CD14-positive monocyte (primary cell): ENCODE measurements around the gene CHST6. TPM values are rescaled to one million over a fixed set of nuclear protein-coding genes. Genes with fewer than 3 reads are reported as not detected.

Experiments used
- DNase-seq, 3 donors: peaks; one replicate each; pipeline ENCODE4 v3.0.0-alpha.2; 2011 to 2022
- H2AFZ ChIP-seq: 2 replicates; pipeline ENCODE4 v1.6.0; 2012; ENCODE audit warnings: mild to moderate bottlenecking, low read depth, low read length, inconsistent platforms; ENCODE audit not compliant: insufficient read depth, poor library complexity, severe bottlenecking
- H3K27ac ChIP-seq, 2 donors: 1 replicate in 1 of 2; 2 replicates in 1 of 2; pipeline ENCODE4 v1.5.1; 2012 to 2013; ENCODE audit warnings: low read length in 2 of 2, control low read depth in 1 of 2, inconsistent platforms in 1 of 2, low read depth in 1 of 2, mild to moderate bottlenecking in 1 of 2
- H3K27me3 ChIP-seq, 2 donors: one replicate each; pipeline versions ENCODE4 v1.6.0 to v1.6.1; 2011 to 2013; ENCODE audit warnings: low read length in 2 of 2; ENCODE audit not compliant: control insufficient read depth in 2 of 2, insufficient read depth in 2 of 2
- H3K36me3 ChIP-seq, 2 donors: replicated peaks in 1 of 2; 1 replicate in 1 of 2; 2 replicates in 1 of 2; pipeline versions ENCODE4 v1.5.1 to v1.6.1; 2012 to 2013; ENCODE audit warnings: low read length in 2 of 2, control low read depth in 1 of 2, inconsistent platforms in 1 of 2, mild to moderate bottlenecking in 1 of 2; ENCODE audit not compliant: insufficient read depth in 2 of 2, control insufficient read depth in 1 of 2
- H3K4me1 ChIP-seq, 2 donors: 1 replicate in 1 of 2; 2 replicates in 1 of 2; pipeline versions ENCODE4 v1.5.1 to v1.6.1; 2012 to 2013; ENCODE audit warnings: low read length in 2 of 2, control low read depth in 1 of 2, inconsistent platforms in 1 of 2, mild to moderate bottlenecking in 1 of 2, moderate library complexity in 1 of 2; ENCODE audit not compliant: insufficient read depth in 2 of 2, control insufficient read depth in 1 of 2
- H3K4me2 ChIP-seq: replicated peaks from 2 replicates; pipeline ENCODE3; 2012; ENCODE audit warnings: low read length, moderate library complexity, mild to moderate bottlenecking; ENCODE audit not compliant: poor library complexity, severe bottlenecking; ENCODE audit errors: extremely low read depth
- H3K4me3 ChIP-seq, 3 experiments: fragments of 200-600 bp in 1 of 3; sonication (generic) in 1 of 3; replicated peaks in 1 of 3; 1 replicate in 2 of 3; 2 replicates in 1 of 3; pipeline ENCODE4 v1.5.1; 2011 to 2013; ENCODE audit warnings: low read length in 3 of 3, mild to moderate bottlenecking in 3 of 3, control low read depth in 2 of 3, low read depth in 2 of 3, inconsistent platforms in 1 of 3, moderate library complexity in 1 of 3
- H3K79me2 ChIP-seq: 2 replicates; pipeline ENCODE4 v1.6.0; 2012; ENCODE audit warnings: mild to moderate bottlenecking, control low read depth, inconsistent platforms, low read length, moderate library complexity; ENCODE audit not compliant: insufficient read depth
- H3K9ac ChIP-seq: 2 replicates; pipeline ENCODE4 v1.6.0; 2017; ENCODE audit warnings: low read length, mild to moderate bottlenecking; ENCODE audit not compliant: insufficient read depth, poor library complexity, severe bottlenecking
- H3K9me3 ChIP-seq, 2 donors: replicated peaks in 1 of 2; 1 replicate in 1 of 2; 2 replicates in 1 of 2; pipeline versions ENCODE4 v1.5.1 to v1.6.1; 2012 to 2013; ENCODE audit warnings: low read length in 2 of 2, control low read depth in 1 of 2; ENCODE audit not compliant: control insufficient read depth in 1 of 2, insufficient read depth in 1 of 2
- H4K20me1 ChIP-seq: 2 replicates; pipeline ENCODE4 v1.6.0; 2012; ENCODE audit warnings: mild to moderate bottlenecking, low read length, control low read depth, moderate library complexity; ENCODE audit not compliant: insufficient read depth
- H3K27ac Mint-ChIP-seq, 7 donors: one replicate each; pipeline ENCODE4 v1.8.0; 2020; ENCODE audit warnings: mild to moderate bottlenecking in 7 of 7, mixed read lengths in 7 of 7, moderate library complexity in 6 of 7, inconsistent platforms in 2 of 7
- H3K27me3 Mint-ChIP-seq, 3 donors: one replicate each; pipeline ENCODE4 v1.8.0; 2021 to 2022; ENCODE audit warnings: low read depth in 3 of 3, mild to moderate bottlenecking in 3 of 3, mixed read lengths in 3 of 3, moderate library complexity in 3 of 3, inconsistent platforms in 1 of 3
- H3K36me3 Mint-ChIP-seq, 2 donors: one replicate each; pipeline ENCODE4 v1.8.0; 2020; ENCODE audit warnings: mixed read lengths in 2 of 2, inconsistent platforms in 1 of 2, mild to moderate bottlenecking in 1 of 2
- H3K4me1 Mint-ChIP-seq: one replicate; pipeline ENCODE4 v1.8.0; 2020; ENCODE audit warnings: mild to moderate bottlenecking, mixed read lengths
- H3K4me3 Mint-ChIP-seq, 2 donors: one replicate each; pipeline ENCODE4 v1.8.0; 2020; ENCODE audit warnings: mild to moderate bottlenecking in 2 of 2, mixed read lengths in 2 of 2, moderate library complexity in 1 of 2
- H3K9me3 Mint-ChIP-seq, 7 donors: one replicate each; pipeline ENCODE4 v1.8.0; 2020 to 2022; ENCODE audit warnings: mixed read lengths in 7 of 7, mild to moderate bottlenecking in 6 of 7, moderate library complexity in 6 of 7, inconsistent platforms in 2 of 7
- WGBS: methylation state at CpG from one replicate; pipeline ENCODE4 v1.1.5; 2013; ENCODE audit warnings: missing lambda C conversion rate; ENCODE audit not compliant: insufficient coverage; 5-methylcytosine and 5-hydroxymethylcytosine counted together
- intact Hi-C, 2 donors: fragments of 100-400 bp; cut with micrococcal nuclease; formaldehyde crosslinking; loops; one replicate each; pipeline versions ENCODE4 v1.15.0 to v1.15.1; 2023
- polyA plus RNA-seq, 3 donors: library from polyadenylated mRNA; depleted of rRNA in 1 of 3; unstranded in 2 of 3; stranded (reverse) in 1 of 3; fragments of 300-500 nt in 2 of 3; fragments of >200 nt in 1 of 3; fragmentation: Illumina TruSeq in 2 of 3; gene quantifications; 1 replicate in 2 of 3; 2 replicates in 1 of 3; pipeline ENCODE4 v1.2.3, GENCODE V29; 2012 to 2021
- TF ChIP-seq, protein P1 (sequence below): fragments of 200-600 bp; IDR thresholded peaks from one replicate; pipeline ENCODE4 v1.8.0; 2022; ENCODE audit warnings: antibody characterized with exemption, mild to moderate bottlenecking

Gene CHST6
- polyA plus RNA-seq, 3 donors = 0.03 TPM; not detected in 2

DNA sequence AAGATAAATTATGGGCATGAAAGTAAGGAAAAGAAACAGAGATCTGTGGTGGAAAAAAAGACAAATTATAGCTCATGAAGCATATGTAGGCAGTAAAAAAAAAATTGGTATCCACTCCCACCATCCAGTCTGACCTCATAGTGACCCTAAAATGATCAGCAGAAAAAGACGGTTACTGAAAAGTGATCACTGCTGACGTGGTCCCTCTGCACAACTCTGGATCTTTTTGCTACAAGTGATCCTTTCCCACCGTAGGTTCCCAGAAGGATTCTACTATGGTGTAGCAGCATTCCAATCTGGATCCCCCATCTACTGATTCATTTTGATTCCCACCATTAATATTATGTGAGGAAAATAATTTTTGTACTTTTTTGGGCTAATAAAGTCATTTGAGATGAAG, 10.9 kb upstream of the CHST6 start:
- H3K9me3 Mint-ChIP-seq = no peaks in the 10 kb centered on the region
- Histone ChIP-seq H3K36me3 (no peaks in the 10 kb centered on the region), H3K9ac (no peak overlapping the region), H3K4me1 (peaks cover 18 to 20% of the 10 kb centered on the region in 2 donors), H3K27me3 (peaks cover 0 to 3% of the 10 kb centered on the region in 2 donors), H4K20me1 (no peaks in the 10 kb centered on the region), H2AFZ (no peak overlapping the region), H3K4me3 (peak overlapping the region in 1 of 3 experiments; percentile 44), H3K79me2 (no peaks in the 10 kb centered on the region), H3K27ac (peak overlapping the region in 1 of 2 donors; percentile 69), H3K4me2 (peak overlapping the region; percentile 38), H3K9me3 (no peaks in the 10 kb centered on the region)
- H3K4me3 Mint-ChIP-seq = no peak overlapping the region
- DNase-seq = no peak
- peaks cover 0 to 9% (median 6%) of the 10 kb centered on the region in 3 donors for H3K27me3 Mint-ChIP-seq
- intact Hi-C loops = no loop called here
- TF ChIP-seq, protein P1, sequence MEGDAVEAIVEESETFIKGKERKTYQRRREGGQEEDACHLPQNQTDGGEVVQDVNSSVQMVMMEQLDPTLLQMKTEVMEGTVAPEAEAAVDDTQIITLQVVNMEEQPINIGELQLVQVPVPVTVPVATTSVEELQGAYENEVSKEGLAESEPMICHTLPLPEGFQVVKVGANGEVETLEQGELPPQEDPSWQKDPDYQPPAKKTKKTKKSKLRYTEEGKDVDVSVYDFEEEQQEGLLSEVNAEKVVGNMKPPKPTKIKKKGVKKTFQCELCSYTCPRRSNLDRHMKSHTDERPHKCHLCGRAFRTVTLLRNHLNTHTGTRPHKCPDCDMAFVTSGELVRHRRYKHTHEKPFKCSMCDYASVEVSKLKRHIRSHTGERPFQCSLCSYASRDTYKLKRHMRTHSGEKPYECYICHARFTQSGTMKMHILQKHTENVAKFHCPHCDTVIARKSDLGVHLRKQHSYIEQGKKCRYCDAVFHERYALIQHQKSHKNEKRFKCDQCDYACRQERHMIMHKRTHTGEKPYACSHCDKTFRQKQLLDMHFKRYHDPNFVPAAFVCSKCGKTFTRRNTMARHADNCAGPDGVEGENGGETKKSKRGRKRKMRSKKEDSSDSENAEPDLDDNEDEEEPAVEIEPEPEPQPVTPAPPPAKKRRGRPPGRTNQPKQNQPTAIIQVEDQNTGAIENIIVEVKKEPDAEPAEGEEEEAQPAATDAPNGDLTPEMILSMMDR = no peak
- H3K36me3 Mint-ChIP-seq = no peaks in the 10 kb centered on the region
- no CpG with 5 or more reads among the region's 3 CpGs for WGBS
- peaks cover 24% of the 10 kb centered on the region for H3K4me1 Mint-ChIP-seq
- peak overlapping the region; percentile 84 to 95 (median 92) for H3K27ac Mint-ChIP-seq

DNA sequence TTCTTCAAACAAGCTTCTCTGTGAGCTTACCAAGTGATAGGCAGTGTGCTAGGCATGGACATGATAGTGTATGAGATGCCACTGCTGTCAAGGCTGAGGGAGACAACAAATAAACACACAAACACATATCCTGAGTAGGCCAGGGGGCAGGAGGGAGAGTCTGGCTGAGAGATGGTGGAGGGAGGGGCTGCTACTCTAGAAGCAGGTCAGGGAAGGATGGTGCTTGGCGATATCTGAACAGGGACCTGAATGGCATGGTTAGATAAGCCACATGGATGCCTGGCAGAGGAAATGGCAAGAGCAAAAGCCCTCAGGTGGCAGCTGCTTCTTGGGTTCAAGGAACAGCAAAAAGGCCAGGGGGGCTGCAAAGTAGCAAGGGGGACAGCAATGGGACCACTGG, 8.6 kb upstream of the CHST6 start:
- H3K9me3 ChIP-seq = no peaks in the 10 kb centered on the region
- Mint-ChIP-seq H3K4me3 (no peak overlapping the region), H3K27ac (peak overlapping the region in 1 of 7 donors; percentile 43), H3K4me1 (peaks cover 24% of the 10 kb centered on the region), H3K9me3 (no peaks in the 10 kb centered on the region), H3K36me3 (no peaks in the 10 kb centered on the region), H3K27me3 (peaks cover 1 to 8% (median 6%) of the 10 kb centered on the region in 3 donors)
- H3K27me3 ChIP-seq = peaks cover 0 to 3% of the 10 kb centered on the region in 2 donors
- no peaks in the 10 kb centered on the region for H3K36me3 ChIP-seq
- no peaks in the 10 kb centered on the region for H3K79me2 ChIP-seq
- no peak overlapping the region for H3K27ac ChIP-seq
- no peak overlapping the region for H3K4me3 ChIP-seq
- no peak for DNase-seq
- H3K9ac ChIP-seq = no peak overlapping the region
- no peak overlapping the region for H3K4me2 ChIP-seq
- H2AFZ ChIP-seq = no peak overlapping the region
- intact Hi-C loops = no loop called here
- H4K20me1 ChIP-seq = no peaks in the 10 kb centered on the region
- TF ChIP-seq, protein P1 = no peak
- peaks cover 18 to 20% of the 10 kb centered on the region in 2 donors for H3K4me1 ChIP-seq
- WGBS = 100% methylated on average over 1 of the region's 1 CpG
